ENCODE measurements around the gene SORBS1.

The SORBS1 gene

GRCh38 chr10:95391581-95392216, 169.5 kb downstream of the SORBS1 start:
- DNase-seq (ENCODE audit: low read depth in 2 of 2): no peak

DNA sequence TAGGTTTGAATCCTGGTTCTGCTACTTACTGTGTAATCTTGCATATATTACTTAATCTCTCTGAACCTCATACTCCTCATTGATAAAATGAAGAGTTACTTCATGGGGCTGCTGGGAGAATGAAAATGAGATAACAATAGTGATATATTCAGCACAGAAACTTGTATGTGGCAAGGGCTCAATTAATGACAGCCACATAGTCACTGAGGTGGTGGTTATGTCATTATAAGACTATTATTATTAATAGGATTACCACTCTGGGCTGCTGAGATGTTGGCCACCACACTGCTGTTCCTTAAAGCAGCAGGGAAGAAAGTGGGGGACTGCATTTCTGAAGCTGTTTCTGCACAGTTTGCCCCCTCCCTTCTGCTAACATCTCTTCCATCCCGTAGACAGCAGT, 170.0 kb downstream of the SORBS1 start:
- no peak for DNase-seq (ENCODE audit: low read depth in 2 of 2)

GRCh38 chr10:95389982-95390381, 171.2 kb downstream of the SORBS1 start:
- no peak for DNase-seq (ENCODE audit: low read depth in 2 of 2)

DNA sequence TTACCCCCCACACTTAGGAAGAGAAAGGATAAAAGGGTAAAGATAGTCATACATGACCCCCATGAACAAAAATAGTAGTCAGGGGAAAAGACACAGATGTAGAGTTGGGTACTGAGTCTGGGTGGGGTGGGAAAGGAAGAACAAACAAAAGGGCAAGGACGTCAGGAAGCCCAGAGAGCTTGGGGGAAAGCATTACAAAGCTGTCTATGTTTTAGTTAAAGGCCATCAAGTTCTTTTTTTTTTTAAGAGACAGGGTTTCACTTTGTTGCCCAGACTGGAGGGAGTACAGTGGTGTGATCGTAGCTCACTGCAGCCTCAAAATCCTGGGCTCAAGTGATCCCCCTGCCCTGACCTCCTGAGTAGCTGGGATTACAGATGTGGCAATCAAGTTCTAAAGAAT, 172.0 kb downstream of the SORBS1 start:
- DNase-seq (ENCODE audit: low read depth in 2 of 2): no peak

GRCh38 chr10:95388539-95388938, 172.6 kb downstream of the SORBS1 start:
- no peak for DNase-seq (ENCODE audit: low read depth in 2 of 2)

GRCh38 chr10:95388109-95388471, 173.1 kb downstream of the SORBS1 start:
- no peak for DNase-seq (ENCODE audit: low read depth in 2 of 2)

GRCh38 chr10:95384011-95384704, 177.0 kb downstream of the SORBS1 start:
- peak in 1 of 2 experiments; percentile 20 for DNase-seq (ENCODE audit: low read depth in 2 of 2)

DNA sequence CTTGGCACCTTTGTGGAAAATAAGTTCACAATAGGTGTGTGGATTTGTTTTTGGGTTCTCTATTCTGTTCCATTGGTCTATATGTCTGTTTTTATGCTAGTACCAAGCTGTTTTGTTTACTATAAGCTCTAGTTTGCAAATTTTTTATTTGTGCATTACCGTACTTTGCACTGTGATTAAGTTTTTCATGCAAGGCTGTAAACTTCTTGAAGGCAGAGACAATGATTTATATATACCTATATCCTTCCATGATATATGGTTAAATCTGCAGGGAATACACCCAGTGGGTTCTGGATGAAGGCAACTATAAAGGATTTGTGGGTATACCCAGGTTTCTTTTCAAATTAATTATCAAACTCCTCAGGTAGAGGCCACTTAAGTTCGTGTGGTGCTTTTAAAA, 178.6 kb downstream of the SORBS1 start:
- DNase-seq (ENCODE audit: low read depth in 2 of 2): no peak

DNA sequence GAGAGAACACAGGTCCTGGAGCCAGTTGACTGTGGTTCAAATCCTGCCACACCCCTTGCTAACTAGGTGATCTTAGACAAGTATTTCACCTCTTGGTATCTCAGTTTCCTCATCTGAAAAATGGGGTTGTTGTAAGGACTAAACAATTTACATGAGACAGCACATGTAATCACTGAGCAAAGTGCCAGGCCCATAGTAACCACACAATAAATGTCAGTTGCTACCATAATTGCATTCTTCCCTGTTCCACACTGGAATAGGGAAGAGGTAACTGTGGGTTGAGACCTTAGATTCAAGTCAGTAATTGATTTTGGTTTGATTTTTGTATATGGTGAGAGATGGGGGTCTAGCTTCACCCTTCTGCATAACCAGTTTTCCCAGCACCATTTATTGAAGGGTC, 179.0 kb downstream of the SORBS1 start:
- no peak for DNase-seq (ENCODE audit: low read depth in 2 of 2)

GRCh38 chr10:95377950-95378349, 183.2 kb downstream of the SORBS1 start:
- no peak for DNase-seq (ENCODE audit: low read depth in 2 of 2)

GRCh38 chr10:95375418-95375817, 185.8 kb downstream of the SORBS1 start:
- DNase-seq (ENCODE audit: low read depth in 2 of 2): no peak

- DNase-seq (ENCODE audit: low read depth in 2 of 2): peak; percentile 15 to 61
Observed at GRCh38 chr10:95374597-95375209, 186.5 kb downstream of the SORBS1 start.

DNA sequence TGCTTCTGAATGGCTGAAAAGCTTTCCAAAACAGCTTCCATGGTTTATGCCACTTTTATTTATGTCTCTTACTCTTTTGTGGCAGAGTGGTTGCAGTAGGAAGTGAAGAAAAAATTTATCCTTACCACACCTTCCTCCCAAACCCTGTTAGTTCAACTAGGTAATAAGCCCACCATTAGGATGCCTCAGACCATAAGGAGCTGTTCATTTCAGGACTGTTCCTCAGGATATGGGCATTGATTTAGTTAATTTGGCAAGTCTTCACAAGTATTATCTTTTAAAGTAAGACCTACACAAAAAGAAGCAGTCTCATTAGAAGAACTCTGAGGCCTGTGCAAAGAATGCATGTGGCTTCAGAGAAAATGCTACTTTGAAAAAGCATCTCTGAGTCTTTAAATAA, 187.5 kb downstream of the SORBS1 start:
- DNase-seq (ENCODE audit: low read depth in 2 of 2): no peak

DNA sequence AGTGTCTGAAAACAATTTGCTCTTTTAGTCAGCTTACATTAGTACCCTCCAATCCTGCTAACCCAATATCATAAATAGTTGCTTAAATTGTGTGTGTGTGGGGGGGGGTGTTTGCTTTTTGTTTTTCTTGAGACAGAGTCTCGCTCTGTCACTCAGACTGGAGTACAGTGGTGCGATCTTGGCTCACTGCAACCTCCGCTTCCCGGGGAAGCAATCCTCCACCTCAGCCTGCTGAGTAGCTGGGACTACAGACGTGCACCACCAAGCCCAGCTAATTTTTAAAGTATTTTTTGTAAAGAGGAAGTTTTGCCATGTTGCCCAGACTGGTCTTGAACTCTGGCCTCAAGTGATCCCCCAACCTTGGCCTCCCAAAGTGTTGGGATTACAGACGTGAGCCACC, 196.8 kb downstream of the SORBS1 start:
- DNase-seq (ENCODE audit: low read depth in 2 of 2): no peak

DNA sequence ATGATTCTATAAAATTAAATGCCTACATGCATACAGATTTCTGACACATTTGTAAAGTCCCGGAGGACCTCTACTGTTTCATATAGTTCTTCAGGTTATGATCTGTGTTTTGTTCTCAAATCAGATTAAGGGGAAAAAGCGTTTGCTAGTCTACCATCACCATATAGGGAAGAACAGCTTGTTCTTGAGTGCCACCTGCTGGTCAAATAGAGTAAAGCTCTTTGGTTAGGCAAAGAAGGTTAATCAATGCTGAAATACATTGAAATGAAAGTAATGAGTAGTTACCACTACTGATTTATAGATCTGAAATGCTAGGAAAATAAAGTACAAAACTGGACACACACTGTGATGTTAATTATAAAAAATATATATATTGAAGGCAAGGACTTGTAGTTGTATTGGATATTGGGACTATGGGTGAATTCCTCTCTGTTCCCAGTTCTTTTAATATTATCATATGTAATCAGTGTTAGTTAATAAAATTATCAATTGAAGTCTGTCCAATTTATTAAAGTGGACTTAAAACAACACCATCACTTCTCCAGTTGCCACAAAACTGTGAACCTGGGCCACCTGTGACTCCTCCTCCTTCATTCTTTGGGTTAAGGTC, 197.8 kb downstream of the SORBS1 start:
- DNase-seq (ENCODE audit: low read depth in 2 of 2): peak in 1 of 2 experiments; percentile 15

DNA sequence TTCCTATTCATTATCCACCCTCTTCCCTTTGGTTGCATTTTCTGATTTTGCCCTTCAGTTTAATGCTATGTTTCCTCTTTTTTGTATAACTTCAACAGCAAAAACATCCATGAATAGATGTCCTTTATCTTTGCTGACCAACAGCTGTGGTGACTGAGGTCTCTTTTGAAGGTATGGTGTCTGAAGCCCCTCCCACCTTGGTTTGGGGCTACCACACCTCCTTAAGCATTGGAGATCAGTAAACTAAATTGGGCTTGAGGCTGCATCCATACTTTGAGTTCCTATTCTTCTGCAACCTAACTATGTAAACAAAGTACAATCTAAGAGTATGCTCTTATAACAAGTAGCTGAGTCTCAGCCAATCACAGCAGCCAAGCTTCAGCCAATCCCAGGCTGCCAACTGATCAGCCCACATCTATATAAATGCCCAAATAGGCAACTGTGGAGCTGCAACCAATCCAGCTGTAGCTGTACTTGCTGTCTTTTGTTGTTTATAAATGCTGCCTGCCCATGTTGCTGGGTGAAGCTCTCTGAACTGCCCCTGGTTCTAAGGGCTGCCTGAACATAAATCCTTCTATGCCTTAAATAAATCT, 201.0 kb downstream of the SORBS1 start:
- no peak for DNase-seq (ENCODE audit: low read depth in 2 of 2)

GRCh38 chr10:95359466-95359865, 201.7 kb downstream of the SORBS1 start:
- no peak for DNase-seq (ENCODE audit: low read depth in 2 of 2)

GRCh38 chr10:95356190-95356955, 204.8 kb downstream of the SORBS1 start:
- no peak for DNase-seq (ENCODE audit: low read depth in 2 of 2)

DNA sequence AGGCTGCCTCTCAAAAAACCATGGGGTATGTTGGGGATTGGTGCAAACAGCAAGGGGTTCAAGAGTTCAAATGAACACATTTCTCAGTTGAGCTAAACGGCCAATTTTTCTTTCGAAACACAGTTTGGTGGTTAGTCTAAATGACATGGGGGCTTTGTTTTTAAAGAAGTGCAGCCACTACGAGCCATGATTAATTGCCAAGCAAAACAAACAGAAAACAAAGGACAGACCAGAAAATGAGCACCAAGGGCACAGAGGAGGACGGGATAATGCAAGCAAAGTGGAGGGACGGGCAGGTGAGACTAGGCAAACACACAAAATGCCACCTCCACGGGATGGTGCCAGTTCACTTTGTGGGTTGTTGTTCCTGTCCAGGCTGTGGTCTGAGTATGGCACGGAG, 205.9 kb downstream of the SORBS1 start:
- no peak for DNase-seq (ENCODE audit: low read depth in 2 of 2)

GRCh38 chr10:95354110-95354509, 207.1 kb downstream of the SORBS1 start:
- no peak for DNase-seq (ENCODE audit: low read depth in 2 of 2)

GRCh38 chr10:95353123-95353522, 208.0 kb downstream of the SORBS1 start:
- DNase-seq (ENCODE audit: low read depth in 2 of 2): no peak

DNA sequence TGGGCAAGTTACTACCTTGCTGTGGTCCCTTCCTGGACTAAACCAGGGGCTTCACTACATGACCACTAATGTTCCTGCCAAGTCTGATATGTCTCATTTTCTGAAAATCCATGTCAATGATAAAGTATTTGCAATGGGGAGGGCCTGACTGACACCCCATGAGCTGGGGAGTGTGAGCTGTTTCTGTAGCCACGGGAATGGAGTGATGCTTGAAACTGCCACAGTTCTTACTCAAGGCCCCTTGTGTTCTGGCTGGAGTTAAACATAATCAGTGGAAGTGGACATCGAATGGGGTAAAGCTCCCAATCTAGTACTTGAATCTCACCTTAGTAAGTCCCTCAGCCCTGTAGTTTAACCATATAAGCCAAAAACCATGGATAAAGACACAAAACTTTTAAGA, 208.5 kb downstream of the SORBS1 start:
- no peak for DNase-seq (ENCODE audit: low read depth in 2 of 2)

All from stimulated activated CD4-positive, alpha-beta T cell treated with anti-CD3 and anti-CD28 coated beads, Interleukin-12 subunit alpha, Interleukin-12 subunit beta, amount 100 ng/mL, for 24 hours (primary cell).